ENCODE data around the gene GNAO1. TPM values are rescaled to one million over a fixed set of nuclear protein-coding genes. Genes with fewer than 3 reads are reported as not detected.

GNAO1 gene
- total RNA-seq, 1 donor from 2014 or later: 0.57 TPM

GRCh38 chr16:56265746-56266145 lies 74.5 kb downstream of the GNAO1 start:
- Mint-ChIP-seq H3K36me3 (ENCODE audit: low read depth) (no peaks in the 10 kb centered on the region), H3K27me3 (ENCODE audit: low read depth) (peaks cover 22% of the 10 kb centered on the region), H3K27ac (no peak overlapping the region), H3K9me3 (no peaks in the 10 kb centered on the region), H3K4me3 (ENCODE audit: low read depth) (no peak overlapping the region), H3K4me1 (ENCODE audit: low read depth) (peaks cover 25% of the 10 kb centered on the region)
- intact Hi-C loops (cut with micrococcal nuclease): no loop called here
- no peak for DNase-seq (ENCODE audit: low spot score)

- H3K9me3 Mint-ChIP-seq: no peaks in the 10 kb centered on the region
- no peak for DNase-seq (ENCODE audit: low spot score)
- H3K27ac Mint-ChIP-seq: no peak overlapping the region
- intact Hi-C loops (cut with micrococcal nuclease): no loop called here
- H3K36me3 Mint-ChIP-seq (ENCODE audit: low read depth): no peaks in the 10 kb centered on the region
- no peak overlapping the region for H3K4me3 Mint-ChIP-seq (ENCODE audit: low read depth)
- peaks cover 22% of the 10 kb centered on the region for H3K27me3 Mint-ChIP-seq (ENCODE audit: low read depth)
- peaks cover 19% of the 10 kb centered on the region for H3K4me1 Mint-ChIP-seq (ENCODE audit: low read depth)
Observed at GRCh38 chr16:56266641-56267607, 75.6 kb downstream of the GNAO1 start.

- Mint-ChIP-seq H3K4me3 (ENCODE audit: low read depth) (no peak overlapping the region), H3K36me3 (ENCODE audit: low read depth) (no peaks in the 10 kb centered on the region), H3K27me3 (ENCODE audit: low read depth) (peaks cover 21% of the 10 kb centered on the region), H3K4me1 (ENCODE audit: low read depth) (peaks cover 9% of the 10 kb centered on the region), H3K9me3 (no peaks in the 10 kb centered on the region), H3K27ac (no peak overlapping the region)
- intact Hi-C loops (cut with micrococcal nuclease): no loop called here
- no peak for DNase-seq (ENCODE audit: low spot score)
Observed at GRCh38 chr16:56267888-56268287, 76.6 kb downstream of the GNAO1 start.

GRCh38 chr16:56268799-56269198 lies 77.5 kb downstream of the GNAO1 start:
- Mint-ChIP-seq H3K4me3 (ENCODE audit: low read depth) (no peak overlapping the region), H3K9me3 (peaks cover under 1% of the 10 kb centered on the region), H3K27me3 (ENCODE audit: low read depth) (peaks cover 19% of the 10 kb centered on the region), H3K27ac (no peak overlapping the region), H3K36me3 (ENCODE audit: low read depth) (no peaks in the 10 kb centered on the region), H3K4me1 (ENCODE audit: low read depth) (no peaks in the 10 kb centered on the region)
- no peak for DNase-seq (ENCODE audit: low spot score)
- intact Hi-C loops (cut with micrococcal nuclease): no loop called here

GRCh38 chr16:56269281-56269680 lies 78.0 kb downstream of the GNAO1 start:
- peaks cover 3% of the 10 kb centered on the region for H3K9me3 Mint-ChIP-seq
- H3K27me3 Mint-ChIP-seq (ENCODE audit: low read depth): peaks cover 24% of the 10 kb centered on the region
- no peaks in the 10 kb centered on the region for H3K4me1 Mint-ChIP-seq (ENCODE audit: low read depth)
- DNase-seq (ENCODE audit: low spot score): no peak
- no peak overlapping the region for H3K27ac Mint-ChIP-seq
- H3K36me3 Mint-ChIP-seq (ENCODE audit: low read depth): no peaks in the 10 kb centered on the region
- intact Hi-C loops (cut with micrococcal nuclease): no loop called here
- H3K4me3 Mint-ChIP-seq (ENCODE audit: low read depth): no peak overlapping the region

GRCh38 chr16:56269811-56270684 lies 78.8 kb downstream of the GNAO1 start:
- no peak for DNase-seq (ENCODE audit: low spot score)
- H3K9me3 Mint-ChIP-seq: peaks cover 3% of the 10 kb centered on the region
- H3K4me3 Mint-ChIP-seq (ENCODE audit: low read depth): no peak overlapping the region
- H3K36me3 Mint-ChIP-seq (ENCODE audit: low read depth): no peaks in the 10 kb centered on the region
- H3K27me3 Mint-ChIP-seq (ENCODE audit: low read depth): peaks cover 30% of the 10 kb centered on the region
- H3K4me1 Mint-ChIP-seq (ENCODE audit: low read depth): no peaks in the 10 kb centered on the region
- H3K27ac Mint-ChIP-seq: no peak overlapping the region
- intact Hi-C loops (cut with micrococcal nuclease): no loop called here

GRCh38 chr16:56270828-56271227 lies 79.5 kb downstream of the GNAO1 start:
- DNase-seq (ENCODE audit: low spot score): no peak
- Mint-ChIP-seq H3K36me3 (ENCODE audit: low read depth) (no peaks in the 10 kb centered on the region), H3K4me3 (ENCODE audit: low read depth) (no peak overlapping the region), H3K9me3 (peaks cover 3% of the 10 kb centered on the region), H3K27me3 (ENCODE audit: low read depth) (peaks cover 32% of the 10 kb centered on the region), H3K27ac (no peak overlapping the region), H3K4me1 (ENCODE audit: low read depth) (no peaks in the 10 kb centered on the region)
- intact Hi-C loops (cut with micrococcal nuclease): no loop called here

- Mint-ChIP-seq H3K36me3 (ENCODE audit: low read depth) (no peaks in the 10 kb centered on the region), H3K4me3 (ENCODE audit: low read depth) (no peak overlapping the region), H3K27ac (no peak overlapping the region), H3K27me3 (ENCODE audit: low read depth) (peaks cover 32% of the 10 kb centered on the region), H3K9me3 (peaks cover 3% of the 10 kb centered on the region), H3K4me1 (ENCODE audit: low read depth) (no peaks in the 10 kb centered on the region)
- no peak for DNase-seq (ENCODE audit: low spot score)
- intact Hi-C loops (cut with micrococcal nuclease): no loop called here
Observed at GRCh38 chr16:56272583-56272894, 81.2 kb downstream of the GNAO1 start.

GRCh38 chr16:56273615-56274014 lies 82.3 kb downstream of the GNAO1 start:
- Mint-ChIP-seq H3K4me1 (ENCODE audit: low read depth) (peaks cover 3% of the 10 kb centered on the region), H3K36me3 (ENCODE audit: low read depth) (no peaks in the 10 kb centered on the region), H3K27me3 (ENCODE audit: low read depth) (peaks cover 26% of the 10 kb centered on the region), H3K4me3 (ENCODE audit: low read depth) (no peak overlapping the region), H3K27ac (no peak overlapping the region), H3K9me3 (peaks cover 3% of the 10 kb centered on the region)
- DNase-seq (ENCODE audit: low spot score): no peak
- intact Hi-C loops (cut with micrococcal nuclease): no loop called here

- Mint-ChIP-seq H3K36me3 (ENCODE audit: low read depth) (no peaks in the 10 kb centered on the region), H3K9me3 (peaks cover 3% of the 10 kb centered on the region), H3K4me1 (ENCODE audit: low read depth) (peaks cover 10% of the 10 kb centered on the region), H3K27ac (no peak overlapping the region), H3K27me3 (ENCODE audit: low read depth) (peaks cover 22% of the 10 kb centered on the region), H3K4me3 (ENCODE audit: low read depth) (no peak overlapping the region)
- no peak for DNase-seq (ENCODE audit: low spot score)
- intact Hi-C loops (cut with micrococcal nuclease): no loop called here
Observed at GRCh38 chr16:56274369-56274768, 83.1 kb downstream of the GNAO1 start.

- Mint-ChIP-seq H3K4me1 (ENCODE audit: low read depth) (peaks cover 18% of the 10 kb centered on the region), H3K4me3 (ENCODE audit: low read depth) (no peak overlapping the region), H3K9me3 (peaks cover 3% of the 10 kb centered on the region), H3K27ac (no peak overlapping the region), H3K36me3 (ENCODE audit: low read depth) (no peaks in the 10 kb centered on the region), H3K27me3 (ENCODE audit: low read depth) (peaks cover 21% of the 10 kb centered on the region)
- no peak for DNase-seq (ENCODE audit: low spot score)
- intact Hi-C loops (cut with micrococcal nuclease): no loop called here
Observed at GRCh38 chr16:56275076-56275475, 83.8 kb downstream of the GNAO1 start.

- intact Hi-C loops (cut with micrococcal nuclease): no loop called here
- Mint-ChIP-seq H3K4me3 (ENCODE audit: low read depth) (no peak overlapping the region), H3K27ac (no peak overlapping the region), H3K36me3 (ENCODE audit: low read depth) (no peaks in the 10 kb centered on the region), H3K27me3 (ENCODE audit: low read depth) (peaks cover 19% of the 10 kb centered on the region), H3K9me3 (peaks cover 3% of the 10 kb centered on the region), H3K4me1 (ENCODE audit: low read depth) (peaks cover 21% of the 10 kb centered on the region)
- no peak for DNase-seq (ENCODE audit: low spot score)
Observed at GRCh38 chr16:56275801-56276200, 84.5 kb downstream of the GNAO1 start.

- H3K27me3 Mint-ChIP-seq (ENCODE audit: low read depth): peaks cover 18% of the 10 kb centered on the region
- H3K4me1 Mint-ChIP-seq (ENCODE audit: low read depth): peaks cover 21% of the 10 kb centered on the region
- H3K27ac Mint-ChIP-seq: no peak overlapping the region
- no peak for DNase-seq (ENCODE audit: low spot score)
- H3K36me3 Mint-ChIP-seq (ENCODE audit: low read depth): no peaks in the 10 kb centered on the region
- peaks cover 3% of the 10 kb centered on the region for H3K9me3 Mint-ChIP-seq
- intact Hi-C loops (cut with micrococcal nuclease): no loop called here
- H3K4me3 Mint-ChIP-seq (ENCODE audit: low read depth): no peak overlapping the region
Observed at GRCh38 chr16:56277075-56277474, 85.8 kb downstream of the GNAO1 start.
